HL-60/S4 (cell line): ENCODE data around the gene KRT7.

Experiments
- in situ Hi-C: fragments of 300-500 bp; cut with MboI; formaldehyde crosslinking; loops from 2 replicates; pipeline ENCODE4 v1.14.3; 2022; ENCODE audit warnings: low sequenced_read_pairs

Gene KRT7

GRCh38 chr12:52211716-52212585 is 21.1 kb upstream of the KRT7 start:
- in situ Hi-C loops, result no loop called here

- in situ Hi-C loops, result no loop called here
Observed at GRCh38 chr12:52212701-52213563, 20.1 kb upstream of the KRT7 start.

GRCh38 chr12:52213564-52214420 is 19.3 kb upstream of the KRT7 start:
- in situ Hi-C loops, result no loop called here

GRCh38 chr12:52214421-52214802 is 18.6 kb upstream of the KRT7 start:
- in situ Hi-C loops, result no loop called here

- in situ Hi-C loops, result no loop called here
Observed at GRCh38 chr12:52215587-52216031, 17.4 kb upstream of the KRT7 start.

GRCh38 chr12:52216100-52216499 is 16.9 kb upstream of the KRT7 start:
- in situ Hi-C loops, result no loop called here

- in situ Hi-C loops, result no loop called here
Observed at GRCh38 chr12:52216807-52217206, 16.2 kb upstream of the KRT7 start.

- in situ Hi-C loops, result no loop called here
Observed at GRCh38 chr12:52217223-52217622, 15.8 kb upstream of the KRT7 start.

GRCh38 chr12:52218001-52218400 is 15.0 kb upstream of the KRT7 start:
- in situ Hi-C loops, result no loop called here

GRCh38 chr12:52220477-52220876 is 12.6 kb upstream of the KRT7 start:
- in situ Hi-C loops, result no loop called here

- in situ Hi-C loops, result no loop called here
Observed at GRCh38 chr12:52221070-52221781, 11.8 kb upstream of the KRT7 start.

- in situ Hi-C loops, result no loop called here
Observed at GRCh38 chr12:52221912-52222457, 11.1 kb upstream of the KRT7 start.

GRCh38 chr12:52222692-52223091 is 10.4 kb upstream of the KRT7 start:
- in situ Hi-C loops, result no loop called here

- in situ Hi-C loops, result no loop called here
Observed at GRCh38 chr12:52223406-52224039, 9.5 kb upstream of the KRT7 start.

GRCh38 chr12:52224151-52224550 is 8.9 kb upstream of the KRT7 start:
- in situ Hi-C loops, result no loop called here

- in situ Hi-C loops, result no loop called here
Observed at GRCh38 chr12:52225752-52226151, 7.3 kb upstream of the KRT7 start.

GRCh38 chr12:52226446-52226845 is 6.6 kb upstream of the KRT7 start:
- in situ Hi-C loops, result no loop called here

GRCh38 chr12:52227606-52228166 is 5.4 kb upstream of the KRT7 start:
- in situ Hi-C loops, result no loop called here

- in situ Hi-C loops, result no loop called here
Observed at GRCh38 chr12:52228366-52228765, 4.7 kb upstream of the KRT7 start.
